HepG2 (cell line): ENCODE results near the gene SLC35B1. TPM values are rescaled to one million over a fixed set of nuclear protein-coding genes. Genes with fewer than 3 reads are reported as not detected.

Experiments used
- AHR ChIP-seq: IDR thresholded peaks from 2 replicates; pipeline ENCODE4 v1.6.1; 2018; ENCODE audit warnings: missing genetic modification reagents, missing compliant biosample characterization
- IKZF1 ChIP-seq: fragments of 450-650 bp; IDR thresholded peaks from 2 replicates; pipeline ENCODE4 v1.7.1; 2016
- KLF9 ChIP-seq: IDR thresholded peaks from 2 replicates; pipeline ENCODE4 v1.6.1; 2016; ENCODE audit warnings: low read depth
- MBNL3 ChIP-seq: fragments of 250-450 bp; sonication (Bioruptor Pico); conservative IDR thresholded peaks from 2 replicates; pipeline ENCODE4 v1.8.0; 2022; ENCODE audit warnings: mild to moderate bottlenecking, inconsistent platforms
- NAIF1 ChIP-seq: sonication (generic); formaldehyde crosslinking; IDR thresholded peaks from 2 replicates; pipeline ENCODE4 v1.5.0; 2020; ENCODE audit warnings: mild to moderate bottlenecking, missing genetic modification reagents, borderline replicate concordance
- SP4 ChIP-seq: sonication (generic); formaldehyde crosslinking; IDR thresholded peaks from 2 replicates; pipeline ENCODE4 v1.8.1; 2023; ENCODE audit warnings: mild to moderate bottlenecking, missing genetic modification reagents
- SPEN ChIP-seq: sonication (generic); formaldehyde crosslinking; IDR thresholded peaks from 2 replicates; pipeline ENCODE4 v1.5.1; 2020; ENCODE audit warnings: low read depth, mild to moderate bottlenecking, missing genetic modification reagents
- ZFP36 ChIP-seq: fragments of 150-350 bp; IDR thresholded peaks from 2 replicates; pipeline ENCODE4 v1.6.1; 2018; ENCODE audit warnings: borderline replicate concordance, low read length, low read depth; ENCODE audit not compliant: partially characterized antibody
- ZNF761 ChIP-seq: sonication (generic); formaldehyde crosslinking; conservative IDR thresholded peaks from 2 replicates; pipeline ENCODE4 v1.4.0; 2020; ENCODE audit warnings: mild to moderate bottlenecking, missing genetic modification reagents
- polyA plus RNA-seq, 8 experiments: library from polyadenylated mRNA; depleted of rRNA in 3 of 8; stranded (reverse) in 7 of 8; unstranded in 1 of 8; fragments of >200 nt; fragmentation: Illumina TruSeq in 4 of 8; extraction: Trizol in 4 of 8; gene quantifications; 2 replicates each; pipeline versions ENCODE4 v1.2.1 to v1.2.3, GENCODE V29; 2011 to 2016; ENCODE audit warnings: low read depth in 4 of 8, missing spikeins in 1 of 8, mixed read lengths in 1 of 8; ENCODE audit not compliant: insufficient read depth in 1 of 8
- total RNA-seq, 5 experiments: library from RNA; depleted of rRNA; stranded (reverse); fragments of >200 nt; fragmentation: Illumina TruSeq; extraction: Trizol; gene quantifications; 2 replicates each; pipeline ENCODE4 v1.2.3, GENCODE V29; 2016; ENCODE audit warnings: low read depth in 1 of 5
- TF ChIP-seq, protein P1 (sequence below): sonication (generic); formaldehyde crosslinking; IDR thresholded peaks from 2 replicates; pipeline ENCODE4 v1.4.0; 2020; ENCODE audit warnings: missing genetic modification reagents
- TF ChIP-seq, protein P2 (sequence below): sonication (generic); formaldehyde crosslinking; IDR thresholded peaks from 2 replicates; pipeline ENCODE4 v1.5.1; 2020; ENCODE audit warnings: mild to moderate bottlenecking, missing genetic modification reagents, moderate library complexity
- TF ChIP-seq, protein P3 (sequence below): IDR thresholded peaks from 2 replicates; pipeline ENCODE4 v1.4.0; 2020; ENCODE audit warnings: mild to moderate bottlenecking, missing genetic modification reagents
- TF ChIP-seq, protein P4 (sequence below): sonication (generic); formaldehyde crosslinking; IDR thresholded peaks from 2 replicates; pipeline ENCODE4 v1.4.0; 2020; ENCODE audit warnings: mild to moderate bottlenecking, missing genetic modification reagents

The SLC35B1 gene
- total and polyA plus RNA-seq, 2 of the 13 experiments (the other 11 are each of a cell fraction or from before 2014, with no cell fraction given): 99.6 to 113 TPM

DNA sequence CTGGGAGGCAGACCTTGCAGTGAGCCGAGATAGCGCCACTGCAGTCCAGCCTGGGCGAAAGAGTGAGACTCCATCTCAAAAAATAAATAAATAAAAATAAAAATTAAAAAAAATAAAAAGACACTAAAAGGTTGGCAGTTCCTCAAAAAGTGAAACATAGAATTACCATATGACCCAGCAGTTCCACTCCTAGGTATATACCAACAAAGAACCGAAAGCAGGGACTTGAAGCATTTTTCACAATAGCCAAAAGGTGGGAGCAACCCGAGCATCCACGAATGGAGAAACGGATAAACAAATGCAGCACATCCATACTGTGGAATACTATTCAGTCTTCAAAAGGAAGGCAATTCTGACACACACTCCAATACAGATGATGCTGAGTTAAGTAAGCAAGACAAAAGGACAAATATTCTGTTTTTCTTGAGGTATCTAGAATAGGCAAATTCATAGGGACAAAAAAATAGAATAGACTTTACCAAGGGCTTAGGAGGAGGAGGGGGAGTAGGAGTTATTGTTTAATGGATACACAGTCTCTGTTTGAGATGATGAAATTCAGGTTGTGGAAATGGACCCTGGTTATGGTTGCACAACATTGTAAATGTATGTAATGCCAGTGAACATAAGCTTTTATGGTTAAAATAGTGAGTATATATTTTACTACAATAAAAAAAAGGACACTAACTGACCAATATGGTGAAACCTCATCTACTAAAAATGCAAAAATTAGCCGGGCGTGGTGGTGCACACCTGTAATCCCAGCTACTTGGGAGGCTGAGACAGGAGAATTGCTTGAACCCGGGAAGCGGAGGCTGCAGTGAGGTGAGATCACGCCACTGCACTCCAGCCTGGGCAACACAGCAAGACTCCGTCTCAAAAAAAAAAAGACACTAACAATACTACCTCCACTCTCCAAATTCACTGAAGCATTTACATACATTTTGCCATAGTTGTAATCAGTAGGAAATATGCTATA, 27.0 kb upstream of the SLC35B1 start (continued):
- TF ChIP-seq SPEN (CRISPR knock-in tag): no peak
- TF ChIP-seq, protein P1, sequence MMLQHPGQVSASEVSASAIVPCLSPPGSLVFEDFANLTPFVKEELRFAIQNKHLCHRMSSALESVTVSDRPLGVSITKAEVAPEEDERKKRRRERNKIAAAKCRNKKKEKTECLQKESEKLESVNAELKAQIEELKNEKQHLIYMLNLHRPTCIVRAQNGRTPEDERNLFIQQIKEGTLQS: peak; percentile 43; the same call in 1 of the 2 replicates
- no peak for TF ChIP-seq MBNL3 (CRISPR knock-in tag)
- TF ChIP-seq NAIF1 (CRISPR knock-in tag): no peak
- TF ChIP-seq, protein P2, sequence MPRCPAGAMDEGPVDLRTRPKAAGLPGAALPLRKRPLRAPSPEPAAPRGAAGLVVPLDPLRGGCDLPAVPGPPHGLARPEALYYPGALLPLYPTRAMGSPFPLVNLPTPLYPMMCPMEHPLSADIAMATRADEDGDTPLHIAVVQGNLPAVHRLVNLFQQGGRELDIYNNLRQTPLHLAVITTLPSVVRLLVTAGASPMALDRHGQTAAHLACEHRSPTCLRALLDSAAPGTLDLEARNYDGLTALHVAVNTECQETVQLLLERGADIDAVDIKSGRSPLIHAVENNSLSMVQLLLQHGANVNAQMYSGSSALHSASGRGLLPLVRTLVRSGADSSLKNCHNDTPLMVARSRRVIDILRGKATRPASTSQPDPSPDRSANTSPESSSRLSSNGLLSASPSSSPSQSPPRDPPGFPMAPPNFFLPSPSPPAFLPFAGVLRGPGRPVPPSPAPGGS: no peak
- no peak for TF ChIP-seq KLF9 (CRISPR knock-in tag)
- no peak for TF ChIP-seq SP4
- TF ChIP-seq ZNF761 (CRISPR knock-in tag): no peak
- no peak for TF ChIP-seq IKZF1
- TF ChIP-seq AHR (CRISPR knock-in tag): no peak
- TF ChIP-seq, protein P3, sequence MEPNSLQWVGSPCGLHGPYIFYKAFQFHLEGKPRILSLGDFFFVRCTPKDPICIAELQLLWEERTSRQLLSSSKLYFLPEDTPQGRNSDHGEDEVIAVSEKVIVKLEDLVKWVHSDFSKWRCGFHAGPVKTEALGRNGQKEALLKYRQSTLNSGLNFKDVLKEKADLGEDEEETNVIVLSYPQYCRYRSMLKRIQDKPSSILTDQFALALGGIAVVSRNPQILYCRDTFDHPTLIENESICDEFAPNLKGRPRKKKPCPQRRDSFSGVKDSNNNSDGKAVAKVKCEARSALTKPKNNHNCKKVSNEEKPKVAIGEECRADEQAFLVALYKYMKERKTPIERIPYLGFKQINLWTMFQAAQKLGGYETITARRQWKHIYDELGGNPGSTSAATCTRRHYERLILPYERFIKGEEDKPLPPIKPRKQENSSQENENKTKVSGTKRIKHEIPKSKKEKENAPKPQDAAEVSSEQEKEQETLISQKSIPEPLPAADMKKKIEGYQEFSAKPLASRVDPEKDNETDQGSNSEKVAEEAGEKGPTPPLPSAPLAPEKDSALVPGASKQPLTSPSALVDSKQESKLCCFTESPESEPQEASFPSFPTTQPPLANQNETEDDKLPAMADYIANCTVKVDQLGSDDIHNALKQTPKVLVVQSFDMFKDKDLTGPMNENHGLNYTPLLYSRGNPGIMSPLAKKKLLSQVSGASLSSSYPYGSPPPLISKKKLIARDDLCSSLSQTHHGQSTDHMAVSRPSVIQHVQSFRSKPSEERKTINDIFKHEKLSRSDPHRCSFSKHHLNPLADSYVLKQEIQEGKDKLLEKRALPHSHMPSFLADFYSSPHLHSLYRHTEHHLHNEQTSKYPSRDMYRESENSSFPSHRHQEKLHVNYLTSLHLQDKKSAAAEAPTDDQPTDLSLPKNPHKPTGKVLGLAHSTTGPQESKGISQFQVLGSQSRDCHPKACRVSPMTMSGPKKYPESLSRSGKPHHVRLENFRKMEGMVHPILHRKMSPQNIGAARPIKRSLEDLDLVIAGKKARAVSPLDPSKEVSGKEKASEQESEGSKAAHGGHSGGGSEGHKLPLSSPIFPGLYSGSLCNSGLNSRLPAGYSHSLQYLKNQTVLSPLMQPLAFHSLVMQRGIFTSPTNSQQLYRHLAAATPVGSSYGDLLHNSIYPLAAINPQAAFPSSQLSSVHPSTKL (CRISPR knock-in tag): peak; percentile 74
- TF ChIP-seq, protein P4, sequence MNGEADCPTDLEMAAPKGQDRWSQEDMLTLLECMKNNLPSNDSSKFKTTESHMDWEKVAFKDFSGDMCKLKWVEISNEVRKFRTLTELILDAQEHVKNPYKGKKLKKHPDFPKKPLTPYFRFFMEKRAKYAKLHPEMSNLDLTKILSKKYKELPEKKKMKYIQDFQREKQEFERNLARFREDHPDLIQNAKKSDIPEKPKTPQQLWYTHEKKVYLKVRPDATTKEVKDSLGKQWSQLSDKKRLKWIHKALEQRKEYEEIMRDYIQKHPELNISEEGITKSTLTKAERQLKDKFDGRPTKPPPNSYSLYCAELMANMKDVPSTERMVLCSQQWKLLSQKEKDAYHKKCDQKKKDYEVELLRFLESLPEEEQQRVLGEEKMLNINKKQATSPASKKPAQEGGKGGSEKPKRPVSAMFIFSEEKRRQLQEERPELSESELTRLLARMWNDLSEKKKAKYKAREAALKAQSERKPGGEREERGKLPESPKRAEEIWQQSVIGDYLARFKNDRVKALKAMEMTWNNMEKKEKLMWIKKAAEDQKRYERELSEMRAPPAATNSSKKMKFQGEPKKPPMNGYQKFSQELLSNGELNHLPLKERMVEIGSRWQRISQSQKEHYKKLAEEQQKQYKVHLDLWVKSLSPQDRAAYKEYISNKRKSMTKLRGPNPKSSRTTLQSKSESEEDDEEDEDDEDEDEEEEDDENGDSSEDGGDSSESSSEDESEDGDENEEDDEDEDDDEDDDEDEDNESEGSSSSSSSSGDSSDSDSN: no peak
- TF ChIP-seq ZFP36: no peak
